Upper lobe of left lung (tissue), 6 donors: ENCODE measurements around the gene TMEM178B. TPM values are rescaled to one million over a fixed set of nuclear protein-coding genes. Genes with fewer than 3 reads are reported as not detected.
A peak's percentile ranks its signal among the peaks of the same experiment; 100 is the strongest.
"Not testable (repeated sequence)": the region's sequence is repeated elsewhere in the genome, so short reads cannot be mapped to it uniquely, and the experiment has no call there.

Experiments used
- ATAC-seq, 2 donors: fragments of 200-7000 bp; cut with Tn5 transposase; one replicate each; pipeline ENCODE4 v1.9.1; 2022; ENCODE audit warnings: mild to moderate bottlenecking in 2 of 2, moderate library complexity in 2 of 2; ENCODE audit not compliant: low FRiP score in 2 of 2
- DNase-seq, 2 donors: peaks; one replicate each; pipeline ENCODE4 v3.0.0-alpha.2; 2019 to 2020
- H3K27ac ChIP-seq, 4 donors: fragments of 200-600 bp; sonication (generic); one replicate each; pipeline ENCODE4 v1.5.1; 2016 to 2019
- H3K27me3 ChIP-seq, 4 donors: fragments of 200-600 bp; sonication (generic); one replicate each; pipeline ENCODE4 v1.5.1; 2017 to 2019
- H3K36me3 ChIP-seq, 4 donors: fragments of 200-600 bp; sonication (generic); one replicate each; pipeline ENCODE4 v1.5.1; 2016 to 2019
- H3K4me1 ChIP-seq, 4 donors: fragments of 200-600 bp; sonication (generic); one replicate each; pipeline ENCODE4 v1.5.1; 2018 to 2019
- H3K4me3 ChIP-seq, 4 donors: fragments of 200-600 bp; sonication (generic); one replicate each; pipeline ENCODE4 v1.5.1; 2017 to 2019; ENCODE audit warnings: mild to moderate bottlenecking in 2 of 4, moderate library complexity in 1 of 4
- H3K9me3 ChIP-seq, 4 donors: fragments of 200-600 bp; sonication (generic); one replicate each; pipeline ENCODE4 v1.5.1; 2018 to 2019
- CTCF ChIP-seq, 6 experiments: fragments of 450-650 bp in 4 of 6; fragments of 200-600 bp in 2 of 6; sonication (generic) in 2 of 6; IDR thresholded peaks; one replicate each; pipeline ENCODE4 v1.5.1; 2016 to 2019; ENCODE audit warnings: antibody characterized with exemption in 6 of 6
- EP300 ChIP-seq, 4 donors: sonication (generic); formaldehyde crosslinking; IDR thresholded peaks; one replicate each; pipeline ENCODE4 v1.5.1; 2017; ENCODE audit warnings: antibody characterized with exemption in 4 of 4, control low read depth in 2 of 4
- POLR2A ChIP-seq, 4 donors: fragments of 450-650 bp; IDR thresholded peaks; one replicate each; pipeline ENCODE4 v1.5.1; 2016 to 2017; ENCODE audit warnings: antibody characterized with exemption in 4 of 4, mild to moderate bottlenecking in 2 of 4
- POLR2AphosphoS5 ChIP-seq, 2 donors: sonication (generic); formaldehyde crosslinking; IDR thresholded peaks; one replicate each; pipeline ENCODE4 v1.5.1; 2017; ENCODE audit warnings: antibody characterized with exemption in 2 of 2
- WGBS, 2 donors: methylation state at CpG; one replicate each; pipeline ENCODE4 v1.1.5; 2017 to 2018; 5-methylcytosine and 5-hydroxymethylcytosine counted together
- total RNA-seq, 6 donors: library from RNA; depleted of rRNA in 4 of 6; stranded (reverse); fragments of >200 nt in 4 of 6; gene quantifications; one replicate each; pipeline versions ENCODE4 v1.1.0 to v1.2.1, GENCODE V29; 2016 to 2021
- donor health status: DM: no; HTN: no; CAD: no; lungs with moderate emphysema.
- donor health status: DM: no; HTN: yes; CAD: no; lungs with severe emphysema.

TMEM178B gene
- total RNA-seq, 6 donors from 2014 or later, result under 0.01 to 1.4 (median 0.32) TPM

DNA sequence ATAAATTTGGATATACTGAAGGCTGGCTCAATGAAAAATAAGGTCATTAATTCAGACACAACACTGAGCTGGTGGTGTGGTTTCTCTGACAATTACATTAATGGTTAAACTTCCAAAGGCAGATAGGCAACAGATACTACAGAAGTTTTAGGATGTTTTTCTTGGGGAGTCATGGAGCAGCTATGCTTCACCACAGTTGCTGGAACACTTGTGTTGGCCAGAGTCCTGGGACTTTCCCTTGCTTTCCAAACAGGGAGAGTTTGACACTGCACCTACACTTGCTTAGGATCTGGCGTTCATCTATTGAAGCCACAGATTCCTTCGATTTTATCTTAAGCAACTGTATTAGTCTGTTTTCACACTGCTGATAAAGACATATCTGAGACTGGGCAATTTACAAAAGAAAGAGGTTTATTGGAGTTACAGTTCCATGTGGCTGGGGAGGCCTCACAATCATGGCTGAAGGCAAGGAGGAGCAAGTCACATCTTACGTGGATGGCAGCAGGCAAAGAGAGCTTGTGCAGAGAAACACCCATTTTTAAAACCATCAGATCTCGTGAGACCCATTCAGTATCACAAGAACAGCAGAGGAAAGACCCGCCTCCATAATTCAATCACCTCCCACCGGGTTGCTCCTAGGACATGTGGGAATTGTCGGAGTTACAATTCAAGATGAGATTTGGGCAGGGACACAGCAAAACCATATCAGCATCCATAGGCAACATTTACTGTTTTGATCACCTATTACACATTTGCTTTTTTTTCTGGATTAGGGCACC lies 27.8 kb upstream of the TMEM178B start:
- no peaks in the 10 kb centered on the region for H3K36me3 ChIP-seq
- WGBS, 2 donors, result 81 to 89% methylated on average over 7 of the region's 7 CpGs
- DNase-seq, result no peak
- no peaks in the 10 kb centered on the region for H3K4me1 ChIP-seq
- H3K4me3 ChIP-seq, result no peak overlapping the region
- TF ChIP-seq EP300 (IDR thresholded peaks at IDR 0.05) (no peak), POLR2A (IDR thresholded peaks at IDR 0.05) (no peak), POLR2AphosphoS5 (IDR thresholded peaks at IDR 0.05) (no peak), CTCF (IDR thresholded peaks at IDR 0.05) (no peak)
- no peaks in the 10 kb centered on the region for H3K9me3 ChIP-seq
- no peak overlapping the region for H3K27ac ChIP-seq
- no peaks in the 10 kb centered on the region for H3K27me3 ChIP-seq
- no peak for ATAC-seq

DNA sequence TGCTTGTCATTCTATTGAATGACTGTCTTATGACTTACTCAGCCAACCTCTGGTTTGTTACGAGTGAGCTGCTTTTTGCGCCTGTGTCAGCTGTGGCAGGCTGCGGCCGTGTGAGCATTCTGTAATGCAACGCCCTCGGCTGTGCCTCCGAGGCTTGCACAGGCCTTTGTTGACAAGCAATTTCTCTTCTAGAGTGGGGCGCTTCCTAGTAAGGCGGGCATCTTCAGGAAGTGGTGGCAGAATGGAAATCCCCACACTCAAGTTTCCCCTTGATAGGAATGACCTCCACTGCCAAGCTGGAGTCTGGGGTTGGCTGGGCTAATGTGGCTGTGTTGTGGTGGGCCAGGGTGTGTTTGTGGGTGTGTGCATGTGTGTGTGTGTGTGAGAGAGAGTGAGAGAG lies 20.2 kb upstream of the TMEM178B start:
- 39 to 46% methylated on average over 7 to 9 of the region's 9 CpGs for WGBS, 2 donors

DNA sequence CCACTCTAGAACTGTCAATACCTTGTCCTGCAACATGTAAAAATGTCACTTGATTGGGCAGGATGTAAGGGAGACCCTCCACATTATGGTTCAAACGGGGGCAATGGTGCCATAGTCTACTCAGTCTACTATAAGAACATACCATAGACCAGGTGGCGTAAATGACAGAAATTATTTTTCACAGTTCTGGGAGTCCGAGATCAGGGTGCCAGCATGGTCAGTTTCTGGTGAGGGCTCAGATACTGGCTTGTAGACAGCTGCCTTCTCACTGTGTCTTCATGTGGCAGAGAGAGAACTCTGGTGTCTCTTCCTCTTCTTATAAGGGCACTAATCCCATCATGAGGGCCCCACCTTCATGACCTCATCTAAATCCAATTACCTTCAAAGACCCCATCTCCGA lies 18.7 kb upstream of the TMEM178B start:
- no peak for DNase-seq
- Histone ChIP-seq H3K36me3 (no peaks in the 10 kb centered on the region), H3K27me3 (no peaks in the 10 kb centered on the region), H3K4me3 (no peak overlapping the region), H3K27ac (no peak overlapping the region), H3K4me1 (no peaks in the 10 kb centered on the region), H3K9me3 (peaks cover 0 to 7% (median 2%) of the 10 kb centered on the region in 4 donors)
- ATAC-seq, result no peak
- TF ChIP-seq POLR2A (IDR thresholded peaks at IDR 0.05) (no peak), CTCF (IDR thresholded peaks at IDR 0.05) (no peak), POLR2AphosphoS5 (IDR thresholded peaks at IDR 0.05) (no peak), EP300 (IDR thresholded peaks at IDR 0.05) (no peak)
- WGBS, 2 donors, result 83 to 86% methylated on average over 4 of the region's 4 CpGs

More for the DNA sequence above, 20.2 kb upstream of the TMEM178B start:
- DNase-seq (peak in 1 of 2 donors; percentile 11), ATAC-seq (no peak)
- no peaks in the 10 kb centered on the region for H3K36me3 ChIP-seq
- no peak overlapping the region for H3K4me3 ChIP-seq
- no peaks in the 10 kb centered on the region for H3K27me3 ChIP-seq
- H3K27ac ChIP-seq, result no peak overlapping the region
- peaks cover 0 to 7% (median 2%) of the 10 kb centered on the region in 4 donors for H3K9me3 ChIP-seq
- no peak for TF ChIP-seq POLR2AphosphoS5 (IDR thresholded peaks at IDR 0.05)
- TF ChIP-seq CTCF (IDR thresholded peaks at IDR 0.05), result no peak
- TF ChIP-seq EP300 (IDR thresholded peaks at IDR 0.05), result no peak
- TF ChIP-seq POLR2A (IDR thresholded peaks at IDR 0.05), result no peak
- no peaks in the 10 kb centered on the region for H3K4me1 ChIP-seq

DNA sequence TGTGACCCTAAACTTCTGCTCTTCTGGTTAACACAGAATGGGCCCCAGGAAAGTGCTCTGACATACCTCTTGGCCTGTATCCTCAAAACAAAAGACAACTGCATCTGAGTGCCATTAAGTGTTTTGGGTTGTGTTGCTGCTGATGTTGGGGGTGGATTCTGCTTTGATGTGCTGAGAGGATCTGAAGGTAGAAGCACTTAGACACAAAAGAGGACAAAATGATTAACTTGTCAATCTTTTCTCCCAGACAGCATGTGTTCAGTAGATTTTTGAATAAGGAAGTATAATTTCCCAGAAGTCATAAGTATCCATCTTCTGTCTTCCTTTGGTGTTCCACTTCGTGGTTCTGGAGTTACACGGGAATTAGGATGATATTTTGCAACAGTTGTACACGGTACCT lies 16.1 kb upstream of the TMEM178B start:
- DNase-seq (no peak), ATAC-seq (no peak)
- peaks cover 0 to 7% (median 2%) of the 10 kb centered on the region in 4 donors for H3K9me3 ChIP-seq
- 82 to 86% methylated on average over 3 of the region's 3 CpGs for WGBS, 2 donors
- H3K27me3 ChIP-seq, result no peaks in the 10 kb centered on the region
- no peaks in the 10 kb centered on the region for H3K4me1 ChIP-seq
- H3K4me3 ChIP-seq, result no peak overlapping the region
- no peak overlapping the region for H3K27ac ChIP-seq
- no peak for TF ChIP-seq POLR2AphosphoS5 (IDR thresholded peaks at IDR 0.05)
- TF ChIP-seq POLR2A (IDR thresholded peaks at IDR 0.05), result no peak
- no peak for TF ChIP-seq CTCF (IDR thresholded peaks at IDR 0.05)
- TF ChIP-seq EP300 (IDR thresholded peaks at IDR 0.05), result no peak
- H3K36me3 ChIP-seq, result no peaks in the 10 kb centered on the region

DNA sequence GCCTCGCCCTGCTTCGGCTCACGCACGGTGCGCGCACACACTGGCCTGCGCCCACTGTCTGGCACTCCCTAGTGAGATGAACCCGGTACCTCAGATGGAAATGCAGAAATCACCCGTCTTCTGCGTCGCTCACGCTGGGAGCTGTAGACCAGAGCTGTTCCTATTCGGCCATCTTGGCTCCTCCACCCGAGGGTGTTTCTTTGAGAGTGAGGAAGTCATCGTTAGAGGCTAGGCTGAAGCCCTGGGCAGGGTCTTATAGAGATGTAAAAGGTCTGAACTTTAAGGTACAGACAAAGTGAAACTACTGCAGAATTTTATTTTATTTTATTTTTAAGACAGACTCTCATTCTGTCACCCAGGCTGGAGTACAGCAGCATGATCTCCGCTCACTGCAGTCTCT lies 6.0 kb upstream of the TMEM178B start:
- ATAC-seq, DNase-seq, H3K27ac ChIP-seq, H3K36me3 ChIP-seq, H3K4me3 ChIP-seq, H3K9me3 ChIP-seq: not testable (repeated sequence)
- WGBS, 2 donors, result 87 to 93% methylated on average over 8 of the region's 16 CpGs
- peaks cover 0 to 22% (median 7%) of the 10 kb centered on the region in 4 donors for H3K27me3 ChIP-seq
- peaks cover 15 to 21% (median 19%) of the 10 kb centered on the region in 4 donors for H3K4me1 ChIP-seq
